ENCODE measurements around the gene ATP1B2.

- no peak for TF ChIP-seq EZH2phosphoT487 (IDR thresholded peaks at IDR 0.05)
- TF ChIP-seq CTCF (IDR thresholded peaks at IDR 0.05) = no peak
- TF ChIP-seq EZH2 (IDR thresholded peaks at IDR 0.05) = no peak
Observed at GRCh38 chr17:7611635-7612293, 39.0 kb upstream of the ATP1B2 start.

Data from neural progenitor cell (in vitro differentiated cells).